Measurements from ENCODE around the gene METTL27. TPM values are rescaled to one million over a fixed set of nuclear protein-coding genes. Genes with fewer than 3 reads are reported as not detected.

METTL27 gene
- total RNA-seq, 4 donors from 2014 or later, result 1.5 to 9.3 (median 2.8) TPM; not detected in 1

GRCh38 chr7:73786588-73786987 is 55.7 kb downstream of the METTL27 start:
- Histone ChIP-seq H3K9me3 (no peaks in the 10 kb centered on the region), H3K4me3 (no peak overlapping the region), H3K27ac (no peak overlapping the region), H3K36me3 (no peaks in the 10 kb centered on the region), H3K4me1 (no peaks in the 10 kb centered on the region), H3K27me3 (no peaks in the 10 kb centered on the region)
- no peak for DNase-seq
- intact Hi-C loops (cut with DNase I; ENCODE audit: low total_unique reads), result no loop called here
- TF ChIP-seq POLR2A (IDR thresholded peaks at IDR 0.05) (no peak), CTCF (IDR thresholded peaks at IDR 0.05) (no peak)

Other genes with a start within 250 kb of the METTL27 start
- 1 to 10 TPM in 2 of 4 donors, not detected in 2; 1.7 to 1.9 TPM for gene MLXIPL, start 218.0 kb downstream of the METTL27 start, total RNA-seq
- gene VPS37D, start 174.7 kb downstream of the METTL27 start, total RNA-seq, result 1 to 10 TPM in 3 of 4 donors, not detected in 1; 6.7 to 9.3 (median 8.8) TPM
- gene DNAJC30, start 159.1 kb downstream of the METTL27 start, total RNA-seq, result 10 to 100 TPM in 1 of 4 donors, 1 to 10 TPM in 2, under 1 TPM in 1; 0.29 to 14.1 (median 3.3) TPM
- gene BUD23, start 158.9 kb downstream of the METTL27 start, total RNA-seq, result 10 to 100 TPM; 12.4 to 54.6 (median 31.5) TPM
- gene STX1A, start 122.8 kb downstream of the METTL27 start, total RNA-seq, result 10 to 100 TPM in 2 of 4 donors, 1 to 10 TPM in 2; 2.3 to 19.1 (median 11.0) TPM
- gene ABHD11, start 103.7 kb downstream of the METTL27 start, total RNA-seq, result 10 to 100 TPM in 2 of 4 donors, 1 to 10 TPM in 2; 4.4 to 14.1 (median 7.7) TPM
- gene CLDN3, start 72.2 kb downstream of the METTL27 start, total RNA-seq, result 10 to 100 TPM in 1 of 4 donors, under 1 TPM in 2, not detected in 1; 0.51 to 15.1 (median 0.88) TPM
- 10 to 100 TPM in 1 of 4 donors, 1 to 10 TPM in 2, under 1 TPM in 1; 0.77 to 55.7 (median 4.5) TPM for gene CLDN4, start 11.5 kb downstream of the METTL27 start, total RNA-seq
- 1 to 10 TPM in 1 of 4 donors, not detected in 3; 1.1 TPM for gene TMEM270, start 18.6 kb upstream of the METTL27 start, total RNA-seq
- 100 to 1,000 TPM in 2 of 4 donors, 10 to 100 TPM in 1, 1 to 10 TPM in 1; 4.1 to 427 (median 92.4) TPM for gene ELN, start 185.7 kb upstream of the METTL27 start, total RNA-seq
- gene LIMK1, start 241.3 kb upstream of the METTL27 start, total RNA-seq, result 10 to 100 TPM in 2 of 4 donors, 1 to 10 TPM in 2; 1.8 to 22.4 (median 11.4) TPM

Data from uterus (tissue), 4 donors.